Panc1 (cell line): ENCODE data around the gene KIF26A. TPM values are rescaled to one million over a fixed set of nuclear protein-coding genes. Genes with fewer than 3 reads are reported as not detected.

Experiments used
- ATAC-seq: fragments of 200-7000 bp; cut with Tn5 transposase; 2 replicates; pipeline ENCODE4 v1.9.1; 2020; ENCODE audit warnings: mild to moderate bottlenecking, moderate library complexity
- BruUV-seq: library from RNA; stranded (reverse); fragments of 400-500 nt; replicated peaks from 2 replicates; lab custom pipeline; 2021; lab: Mats Ljungman, UMichigan
- CTCF ChIA-PET: fragments of 300-600 bp; sonication (Branson Sonifier 250); formaldehyde crosslinking; loops from one replicate; lab custom pipeline; 2022; ENCODE audit warnings: antibody characterized with exemption; lab: Charles Lee
- POLR2A ChIA-PET: fragments of 300-600 bp; sonication (Branson Sonifier 250); formaldehyde crosslinking; loops from one replicate; lab custom pipeline; 2022; ENCODE audit warnings: antibody characterized with exemption; lab: Charles Lee
- DNase-seq: peaks from one replicate; pipeline ENCODE4 v3.0.0-alpha.2; 2010; ENCODE audit warnings: low read depth, low spot score
- H3K27ac ChIP-seq: 2 replicates; pipeline ENCODE4 v1.5.1; 2011; ENCODE audit warnings: mild to moderate bottlenecking, low read length, inconsistent platforms
- H3K27me3 ChIP-seq: fragments of 200-500 bp; sonication (Bioruptor generic); 2 replicates; pipeline ENCODE4 v1.6.0; 2014; ENCODE audit warnings: low read length, inconsistent platforms; ENCODE audit not compliant: control insufficient read depth, insufficient read depth
- H3K36me3 ChIP-seq: fragments of 200-500 bp; sonication (Bioruptor generic); 2 replicates; pipeline ENCODE4 v1.5.1; 2014; ENCODE audit warnings: inconsistent platforms, mild to moderate bottlenecking, low read length, moderate library complexity; ENCODE audit not compliant: control insufficient read depth, insufficient read depth
- H3K4me1 ChIP-seq: 2 replicates; pipeline ENCODE4 v1.5.1; 2011; ENCODE audit warnings: inconsistent platforms, mild to moderate bottlenecking, low read length, moderate library complexity; ENCODE audit not compliant: control insufficient read depth, insufficient read depth
- H3K4me3 ChIP-seq, 2 experiments: 2 replicates each; pipeline ENCODE4 v1.5.1; 2011 to 2012; ENCODE audit warnings: low read depth in 2 of 2, low read length in 2 of 2, mild to moderate bottlenecking in 2 of 2, inconsistent platforms in 1 of 2, moderate library complexity in 1 of 2
- H3K9me3 ChIP-seq: fragments of 200-500 bp; sonication (Bioruptor generic); 2 replicates; pipeline ENCODE4 v1.5.1; 2014; ENCODE audit warnings: low read depth, mild to moderate bottlenecking, inconsistent platforms, low read length, moderate library complexity; ENCODE audit not compliant: control insufficient read depth, insufficient read depth
- CTCF ChIP-seq: fragments of 450-650 bp; IDR thresholded peaks from 2 replicates; pipeline ENCODE4 v1.5.1; 2017; ENCODE audit warnings: mild to moderate bottlenecking
- POLR2AphosphoS5 ChIP-seq: IDR thresholded peaks from 2 replicates; pipeline ENCODE4 v1.6.1; 2012; ENCODE audit warnings: mild to moderate bottlenecking, low read depth, low read length, moderate library complexity
- SIN3A ChIP-seq: IDR thresholded peaks from 2 replicates; pipeline ENCODE4 v1.6.1; 2012; ENCODE audit warnings: low read depth, mild to moderate bottlenecking, low read length, moderate library complexity, borderline replicate concordance; ENCODE audit not compliant: insufficient read depth
- TCF7L2 ChIP-seq: IDR thresholded peaks from 2 replicates; pipeline ENCODE4 v1.6.1; 2011; ENCODE audit warnings: mild to moderate bottlenecking, low read depth, low read length, inconsistent platforms
- in situ Hi-C: cut with HindIII; loops from 2 replicates; pipeline ENCODE4 v1.10.0; 2016; ENCODE audit warnings: low sequenced_read_pairs, low pct_unique_long_range_greater_than_20kb
- intact Hi-C: fragments of 100-400 bp; cut with micrococcal nuclease; formaldehyde crosslinking; loops from one replicate; pipeline ENCODE4 v1.10.0; 2022; ENCODE audit not compliant: unreplicated experiment
- total RNA-seq: library from RNA; stranded (reverse); gene quantifications from one replicate; pipeline ENCODE4 v1.2.1, GENCODE V29; 2021; ENCODE audit not compliant: unreplicated experiment
- TF ChIP-seq, protein P1 (sequence below), 2 experiments: IDR thresholded peaks; 2 replicates each; pipeline ENCODE4 v1.6.1; 2011 to 2012; ENCODE audit warnings: low read depth in 2 of 2, control low read depth in 1 of 2, low read length in 1 of 2, mild to moderate bottlenecking in 1 of 2, moderate library complexity in 1 of 2; ENCODE audit not compliant: insufficient read depth in 1 of 2

The KIF26A gene
- total RNA-seq, 1 experiment from 2014 or later: 4.4 TPM

DNA sequence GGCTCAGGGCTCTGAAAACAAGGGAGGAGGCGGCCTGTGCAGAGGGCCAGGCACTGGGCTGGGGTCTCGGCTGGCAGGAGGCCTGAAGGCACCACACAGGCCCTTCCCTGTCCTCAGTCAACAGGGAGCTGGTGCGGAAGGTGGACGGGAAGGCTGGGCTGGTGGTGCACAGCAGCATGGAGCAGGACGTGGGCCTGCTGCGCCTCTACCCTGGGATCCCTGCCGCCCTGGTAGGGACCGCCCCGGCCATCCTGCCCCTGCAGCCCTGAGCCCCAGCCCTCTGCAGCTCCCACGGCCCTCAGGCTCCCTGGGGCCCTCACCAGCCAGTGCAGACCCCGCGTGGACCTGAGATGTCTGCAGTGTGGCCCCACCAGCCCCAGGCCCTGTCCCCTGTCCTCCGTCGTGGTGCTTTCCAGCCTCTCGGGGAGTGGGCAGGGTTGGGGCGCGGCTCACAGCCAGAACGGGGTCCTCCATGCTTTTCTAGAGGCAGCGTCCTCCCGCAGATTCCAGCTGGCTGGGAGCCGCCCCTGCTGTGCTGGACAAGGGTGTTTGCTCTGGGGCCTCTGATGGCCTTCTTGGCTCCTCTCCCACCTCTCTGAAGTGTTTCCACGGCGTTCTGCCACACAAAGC, 34.8 kb upstream of the KIF26A start:
- in situ Hi-C loops (no loop called here), intact Hi-C loops (no loop called here)
- H3K4me1 ChIP-seq: no peaks in the 10 kb centered on the region
- H3K9me3 ChIP-seq: no peaks in the 10 kb centered on the region
- CTCF ChIA-PET: no interaction called here
- BruUV-seq: no TSS peak
- H3K36me3 ChIP-seq: no peaks in the 10 kb centered on the region
- no peaks in the 10 kb centered on the region for H3K27me3 ChIP-seq
- ATAC-seq (no peak), DNase-seq (no peak)
- no peak for TF ChIP-seq CTCF
- TF ChIP-seq SIN3A: no peak
- TF ChIP-seq, protein P1, sequence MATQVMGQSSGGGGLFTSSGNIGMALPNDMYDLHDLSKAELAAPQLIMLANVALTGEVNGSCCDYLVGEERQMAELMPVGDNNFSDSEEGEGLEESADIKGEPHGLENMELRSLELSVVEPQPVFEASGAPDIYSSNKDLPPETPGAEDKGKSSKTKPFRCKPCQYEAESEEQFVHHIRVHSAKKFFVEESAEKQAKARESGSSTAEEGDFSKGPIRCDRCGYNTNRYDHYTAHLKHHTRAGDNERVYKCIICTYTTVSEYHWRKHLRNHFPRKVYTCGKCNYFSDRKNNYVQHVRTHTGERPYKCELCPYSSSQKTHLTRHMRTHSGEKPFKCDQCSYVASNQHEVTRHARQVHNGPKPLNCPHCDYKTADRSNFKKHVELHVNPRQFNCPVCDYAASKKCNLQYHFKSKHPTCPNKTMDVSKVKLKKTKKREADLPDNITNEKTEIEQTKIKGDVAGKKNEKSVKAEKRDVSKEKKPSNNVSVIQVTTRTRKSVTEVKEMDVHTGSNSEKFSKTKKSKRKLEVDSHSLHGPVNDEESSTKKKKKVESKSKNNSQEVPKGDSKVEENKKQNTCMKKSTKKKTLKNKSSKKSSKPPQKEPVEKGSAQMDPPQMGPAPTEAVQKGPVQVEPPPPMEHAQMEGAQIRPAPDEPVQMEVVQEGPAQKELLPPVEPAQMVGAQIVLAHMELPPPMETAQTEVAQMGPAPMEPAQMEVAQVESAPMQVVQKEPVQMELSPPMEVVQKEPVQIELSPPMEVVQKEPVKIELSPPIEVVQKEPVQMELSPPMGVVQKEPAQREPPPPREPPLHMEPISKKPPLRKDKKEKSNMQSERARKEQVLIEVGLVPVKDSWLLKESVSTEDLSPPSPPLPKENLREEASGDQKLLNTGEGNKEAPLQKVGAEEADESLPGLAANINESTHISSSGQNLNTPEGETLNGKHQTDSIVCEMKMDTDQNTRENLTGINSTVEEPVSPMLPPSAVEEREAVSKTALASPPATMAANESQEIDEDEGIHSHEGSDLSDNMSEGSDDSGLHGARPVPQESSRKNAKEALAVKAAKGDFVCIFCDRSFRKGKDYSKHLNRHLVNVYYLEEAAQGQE (IDR thresholded peaks at IDR 0.05; ENCODE audit: insufficient read depth in 1 of 2, low read depth in 2 of 2, low read length in 1 of 2): no peak
- H3K27ac ChIP-seq: no peak overlapping the region
- POLR2A ChIA-PET: no interaction called here
- no peak overlapping the region for H3K4me3 ChIP-seq

DNA sequence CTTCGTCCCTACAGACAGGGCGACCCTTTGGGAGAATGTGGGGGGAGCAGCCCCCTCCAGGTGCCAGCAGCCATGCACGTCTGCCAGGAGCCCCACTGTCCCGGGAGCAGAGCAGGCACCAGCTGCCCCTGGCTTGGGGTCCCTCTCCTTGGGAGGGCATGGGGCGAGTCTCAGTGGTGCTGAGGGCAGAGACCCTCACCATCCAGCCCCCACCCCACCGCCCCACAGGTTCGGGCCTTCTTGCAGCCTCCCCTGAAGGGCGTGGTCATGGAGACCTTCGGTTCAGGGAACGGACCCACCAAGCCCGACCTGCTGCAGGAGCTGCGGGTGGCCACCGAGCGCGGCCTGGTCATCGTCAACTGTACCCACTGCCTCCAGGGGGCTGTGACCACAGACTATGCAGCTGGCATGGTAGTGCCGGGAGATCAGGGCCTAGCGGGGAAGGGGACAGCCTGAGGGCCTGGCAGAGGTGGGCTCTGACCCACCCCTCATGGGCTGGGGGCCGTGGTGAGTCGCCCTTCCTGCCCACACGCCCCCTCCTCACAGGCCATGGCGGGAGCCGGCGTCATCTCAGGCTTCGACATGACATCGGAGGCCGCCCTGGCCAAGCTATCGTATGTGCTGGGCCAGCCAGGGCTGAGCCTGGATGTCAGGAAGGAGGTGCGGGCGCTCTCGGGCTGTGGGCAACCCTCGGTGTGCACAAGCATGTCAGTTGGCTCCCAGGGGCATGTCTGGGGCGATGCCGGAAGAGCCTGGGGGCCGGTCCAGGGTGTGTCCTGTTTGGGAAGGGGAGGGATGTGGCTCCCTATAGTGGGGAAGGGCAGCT, 34.1 kb upstream of the KIF26A start:
- ChIA-PET POLR2A (no interaction called here), CTCF (no interaction called here)
- in situ Hi-C loops: no loop called here

More for the DNA sequence above, 34.1 kb upstream of the KIF26A start:
- intact Hi-C loops: no loop called here
- H3K27ac ChIP-seq: no peak overlapping the region
- H3K9me3 ChIP-seq: no peaks in the 10 kb centered on the region
- no peaks in the 10 kb centered on the region for H3K36me3 ChIP-seq
- TF ChIP-seq CTCF (no peak), TCF7L2 (no peak), POLR2AphosphoS5 (no peak), SIN3A (no peak)
- TF ChIP-seq, protein P1 (IDR thresholded peaks at IDR 0.05; ENCODE audit: insufficient read depth in 1 of 2, low read depth in 2 of 2, low read length in 1 of 2): no peak
- no peaks in the 10 kb centered on the region for H3K4me1 ChIP-seq
- BruUV-seq: no TSS peak
- no peaks in the 10 kb centered on the region for H3K27me3 ChIP-seq
- H3K4me3 ChIP-seq: no peak overlapping the region
- ATAC-seq (no peak), DNase-seq (no peak)
